Adipose tissue (tissue), 3 donors: ENCODE data around the gene CD82. TPM values are rescaled to one million over a fixed set of nuclear protein-coding genes. Genes with fewer than 3 reads are reported as not detected.

Source experiments
- H3K27ac ChIP-seq: one replicate; pipeline ENCODE4 v1.5.1; 2013; ENCODE audit warnings: low read depth, low read length
- WGBS, 3 donors: extraction: QIAGEN DNeasy Blood & Tissue Kit; methylation state at CpG; one replicate each; pipeline ENCODE4 v1.1.7; 2013; 5-methylcytosine and 5-hydroxymethylcytosine counted together
- polyA plus RNA-seq, 3 donors: library from polyadenylated mRNA; stranded (reverse); fragments of 200-250 nt; gene quantifications; one replicate each; pipeline ENCODE4 v1.2.3, GENCODE V29; 2013
- donor health status: healthy with polysubstance abuse.
- donor health status: Bipolar disorder and iron deficiency.
- donor health status: healthy.

The CD82 gene, protein sequence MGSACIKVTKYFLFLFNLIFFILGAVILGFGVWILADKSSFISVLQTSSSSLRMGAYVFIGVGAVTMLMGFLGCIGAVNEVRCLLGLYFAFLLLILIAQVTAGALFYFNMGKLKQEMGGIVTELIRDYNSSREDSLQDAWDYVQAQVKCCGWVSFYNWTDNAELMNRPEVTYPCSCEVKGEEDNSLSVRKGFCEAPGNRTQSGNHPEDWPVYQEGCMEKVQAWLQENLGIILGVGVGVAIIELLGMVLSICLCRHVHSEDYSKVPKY
- polyA plus RNA-seq, result 10 to 100 TPM; 17.4 to 31.7 (median 30.1) TPM

DNA sequence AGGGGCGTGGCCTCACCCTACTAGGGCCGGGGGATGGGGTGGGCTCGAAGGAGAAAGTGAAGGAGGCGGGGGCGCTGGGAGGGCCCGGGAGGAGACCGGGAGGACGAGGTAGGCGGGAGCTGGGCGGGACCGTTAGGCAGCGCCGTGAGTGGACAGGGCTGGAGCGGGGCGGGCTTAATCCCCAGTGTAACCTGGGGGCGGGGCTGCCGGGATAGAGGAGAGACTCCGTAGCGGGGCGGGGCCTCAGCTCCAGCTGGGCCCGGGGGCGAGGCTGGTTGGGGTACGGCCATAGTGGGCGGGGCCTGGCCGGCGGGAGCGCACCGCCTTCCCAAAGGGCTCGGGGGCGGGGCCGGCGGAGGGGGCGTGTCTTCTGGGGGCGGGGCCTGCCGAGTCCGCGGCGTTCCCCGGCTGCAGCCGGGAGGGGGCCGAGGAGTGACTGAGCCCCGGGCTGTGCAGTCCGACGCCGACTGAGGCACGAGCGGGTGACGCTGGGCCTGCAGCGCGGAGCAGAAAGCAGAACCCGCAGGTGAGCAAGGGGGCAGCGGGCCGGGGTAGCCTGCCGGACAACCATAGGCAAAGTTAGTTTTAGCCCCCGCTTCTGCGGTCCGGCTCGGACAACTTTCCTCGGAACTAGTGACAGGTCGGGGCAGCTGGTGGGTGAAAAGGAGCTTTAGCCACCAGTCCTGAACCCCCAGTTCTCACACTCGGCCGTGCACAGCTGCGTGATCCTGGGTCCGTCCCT, at the start of gene CD82:
Gene CD82 (plus strand): TSS at position 453 of the 742 bp plus-strand sequence. CDS start 29,000 bp downstream, outside the sequence.
- 1 to 2% (median 2%) methylated on average over 39 to 64 of the region's 64 CpGs for WGBS, 3 donors
- H3K27ac ChIP-seq, result no peak within 1 kb of the TSS

DNA sequence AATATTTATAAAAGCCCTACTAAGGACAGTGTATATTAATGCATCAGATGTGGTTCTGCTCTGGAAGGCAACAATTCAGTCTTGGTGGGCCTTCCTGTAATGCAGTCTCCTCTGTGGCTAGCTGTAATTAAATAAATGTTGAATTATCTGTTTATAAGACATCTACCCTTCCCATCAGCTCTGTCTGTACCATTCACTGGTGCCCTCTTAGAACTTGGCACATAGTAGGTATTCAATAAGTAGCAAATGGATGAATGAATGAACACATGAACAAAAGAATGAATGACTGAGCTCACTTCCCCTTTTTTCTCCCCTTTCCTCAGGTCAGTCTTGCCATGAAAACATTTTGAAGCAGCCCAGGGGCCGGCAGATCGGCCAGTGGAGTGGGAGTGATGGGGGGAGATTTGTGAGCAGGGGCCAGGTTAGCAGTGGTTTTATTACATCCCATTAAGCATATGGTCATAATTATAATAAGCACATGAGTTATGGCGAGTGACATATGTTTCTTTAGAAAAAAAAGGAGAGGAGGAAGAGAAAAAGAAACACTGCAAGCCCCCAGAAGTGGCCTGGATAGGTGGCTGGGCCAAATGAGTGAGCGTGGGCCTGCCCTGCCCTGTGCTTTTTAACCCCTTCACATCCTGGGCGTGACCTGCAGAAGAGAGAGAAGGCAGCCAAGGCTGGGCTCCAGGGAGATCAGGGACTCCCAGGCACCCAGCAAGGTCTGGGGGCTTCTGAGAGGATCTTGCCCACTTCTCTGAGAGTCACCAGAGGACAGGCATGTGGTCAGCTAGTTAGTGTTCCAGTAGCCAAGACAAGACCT, 48.6 kb upstream of the CD82 start:
- WGBS, 3 donors, result 73 to 85% (median 83%) methylated on average over 5 of the region's 5 CpGs
- no peak overlapping the region for H3K27ac ChIP-seq

DNA sequence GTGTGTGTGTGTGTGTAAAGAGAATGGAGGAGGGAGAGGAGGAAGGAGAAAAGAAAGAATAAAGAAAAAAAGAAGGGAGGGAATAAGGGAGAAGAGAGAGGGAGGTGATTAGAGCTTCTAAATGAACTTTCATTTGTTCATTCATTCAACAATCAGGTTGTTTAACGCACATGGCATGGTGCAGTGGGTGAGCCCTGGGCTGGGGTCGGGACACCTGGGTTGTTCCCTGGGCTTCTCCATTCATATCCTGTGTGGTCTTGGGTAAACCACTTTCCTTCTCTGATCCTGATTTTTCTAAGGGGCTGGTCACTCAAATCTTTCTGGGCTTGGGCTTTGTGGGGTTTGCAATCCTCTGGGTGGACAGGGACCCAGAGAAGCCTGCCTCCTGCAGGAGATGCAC, 47.9 kb upstream of the CD82 start:
- H3K27ac ChIP-seq, result no peak overlapping the region
- WGBS, 3 donors, result 68 to 91% (median 85%) methylated on average over 2 of the region's 2 CpGs

DNA sequence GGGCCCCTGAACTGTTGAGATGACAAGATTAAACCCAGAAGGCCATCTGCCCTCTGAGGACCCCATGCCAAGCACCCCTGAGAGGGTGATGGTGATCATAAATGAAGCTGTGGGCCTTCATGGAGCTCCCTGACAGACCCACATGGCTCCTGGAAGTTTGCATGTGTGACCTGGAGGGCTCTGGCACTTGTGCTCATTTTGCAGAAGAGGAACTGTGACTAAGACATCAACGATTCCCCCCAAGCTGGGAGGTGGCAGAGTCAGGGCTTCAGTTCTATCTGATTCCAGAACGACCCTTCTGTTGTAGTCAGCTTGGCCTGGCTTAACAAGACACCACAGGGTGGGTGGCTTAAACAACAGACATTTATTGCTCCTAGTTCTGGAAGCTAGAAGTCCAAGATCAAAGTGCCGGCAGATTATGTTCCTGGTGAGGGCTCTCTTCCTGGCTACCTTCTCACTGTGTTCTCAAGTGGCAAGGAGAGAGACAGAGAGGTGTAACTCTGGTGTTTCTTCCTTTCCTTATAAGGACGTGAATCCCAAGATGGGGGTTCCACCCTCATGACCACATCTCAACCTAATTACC, 46.4 kb upstream of the CD82 start:
- no peak overlapping the region for H3K27ac ChIP-seq
- 69 to 81% (median 75%) methylated on average over 4 of the region's 4 CpGs for WGBS, 3 donors

DNA sequence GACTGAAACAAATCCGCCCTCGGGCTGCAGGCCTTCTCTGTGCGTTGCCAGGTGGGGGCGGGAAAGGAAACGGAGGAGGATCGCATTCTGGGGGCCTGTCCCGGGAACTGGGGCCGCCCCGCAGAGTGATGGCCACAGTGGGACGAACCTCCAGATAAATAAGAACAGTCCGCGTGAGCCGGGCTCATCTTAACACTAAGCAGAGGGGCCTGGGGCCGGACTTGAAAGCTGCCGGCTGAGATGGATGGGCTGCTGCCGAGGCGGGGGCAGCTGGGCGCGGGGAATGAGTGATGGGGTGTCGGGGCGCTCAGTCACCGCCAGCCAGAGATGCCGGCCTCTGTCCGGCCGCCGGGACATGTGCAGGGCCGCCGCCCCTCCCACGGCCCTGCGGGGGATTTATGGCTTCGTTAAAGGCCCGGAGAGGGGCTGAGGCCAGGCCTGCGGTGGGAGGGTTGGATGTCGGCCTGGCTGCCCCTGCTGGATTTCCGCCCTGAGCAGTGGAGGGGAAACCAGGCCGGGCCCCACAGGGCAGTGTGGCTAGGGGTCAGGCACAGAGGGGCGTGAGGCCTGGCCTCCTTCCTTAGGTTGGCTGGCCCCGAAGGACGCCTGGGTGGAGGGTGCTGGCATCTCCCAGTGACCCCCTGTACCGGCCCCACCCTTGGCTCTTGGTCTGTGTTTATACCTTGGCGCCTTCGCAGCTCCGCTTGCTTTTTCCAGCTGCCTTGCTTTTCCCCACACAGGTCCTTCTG, 45.3 kb upstream of the CD82 start:
- 30 to 53% (median 31%) methylated on average over 42 to 43 of the region's 43 CpGs for WGBS, 3 donors
- H3K27ac ChIP-seq, result no peak overlapping the region

DNA sequence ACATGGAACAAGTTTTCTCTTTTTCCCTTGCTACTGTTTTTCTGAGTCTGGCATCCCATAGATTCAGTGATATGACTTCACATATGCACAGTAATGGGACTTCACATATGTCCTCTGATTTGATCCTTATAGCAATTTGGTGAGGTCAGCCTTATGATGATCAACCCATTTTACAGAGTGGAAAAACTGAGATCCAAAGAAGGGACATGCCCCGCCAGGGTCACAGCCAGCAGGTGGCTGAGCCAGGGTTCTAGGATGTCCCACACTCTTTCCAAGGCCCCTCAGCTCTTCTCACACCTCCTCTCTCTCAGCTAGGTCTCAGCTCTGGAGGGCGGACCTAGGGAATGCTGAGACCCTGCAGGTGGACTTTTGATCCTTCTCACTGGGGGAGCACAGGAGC, 44.3 kb upstream of the CD82 start:
- no peak overlapping the region for H3K27ac ChIP-seq

DNA sequence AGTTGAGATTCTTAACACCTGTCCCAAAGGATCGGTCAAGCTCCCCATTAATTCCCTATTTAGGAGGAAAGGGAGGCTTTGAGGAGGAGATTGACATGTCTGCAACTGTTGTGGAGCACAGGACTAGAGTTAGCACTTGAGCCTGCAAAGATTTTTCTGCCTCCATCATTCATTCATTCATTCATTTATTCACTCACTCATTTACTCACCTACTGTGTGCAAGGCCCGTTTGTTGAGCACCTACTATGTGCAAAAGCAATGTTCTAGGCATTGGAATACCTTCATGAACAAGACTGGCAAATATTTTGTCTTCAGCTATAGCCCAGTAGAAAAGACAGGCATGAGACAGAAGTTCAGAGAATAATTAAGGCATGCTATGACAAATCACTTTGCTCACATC, 43.2 kb upstream of the CD82 start:
- 25 to 58% (median 54%) methylated on average over 2 of the region's 2 CpGs for WGBS, 3 donors
- no peak overlapping the region for H3K27ac ChIP-seq

More for the DNA sequence above, 44.3 kb upstream of the CD82 start:
- 81 to 100% (median 96%) methylated on average over 2 of the region's 2 CpGs for WGBS, 3 donors

DNA sequence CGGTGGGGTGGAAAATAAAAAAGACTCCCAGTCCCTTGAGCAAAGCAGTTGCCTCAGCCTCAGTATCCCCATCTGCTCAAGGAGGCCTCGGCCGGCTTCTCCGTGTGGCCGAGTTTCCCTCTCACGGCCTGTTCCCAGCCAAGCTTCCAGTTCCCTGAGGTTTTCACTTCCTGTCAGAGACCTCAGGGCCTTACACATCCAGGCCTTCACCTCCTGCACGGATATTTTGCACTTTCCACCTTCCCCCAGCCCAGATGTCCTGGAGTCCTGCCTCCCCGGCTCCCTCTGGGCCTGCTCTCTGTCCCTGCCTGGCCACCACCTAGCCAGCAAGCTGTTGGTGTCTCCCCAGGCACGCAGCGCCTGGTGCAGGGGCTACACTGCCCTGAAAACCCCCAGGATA, 41.1 kb upstream of the CD82 start:
- H3K27ac ChIP-seq, result no peak overlapping the region
- 63 to 79% (median 76%) methylated on average over 10 of the region's 10 CpGs for WGBS, 3 donors

DNA sequence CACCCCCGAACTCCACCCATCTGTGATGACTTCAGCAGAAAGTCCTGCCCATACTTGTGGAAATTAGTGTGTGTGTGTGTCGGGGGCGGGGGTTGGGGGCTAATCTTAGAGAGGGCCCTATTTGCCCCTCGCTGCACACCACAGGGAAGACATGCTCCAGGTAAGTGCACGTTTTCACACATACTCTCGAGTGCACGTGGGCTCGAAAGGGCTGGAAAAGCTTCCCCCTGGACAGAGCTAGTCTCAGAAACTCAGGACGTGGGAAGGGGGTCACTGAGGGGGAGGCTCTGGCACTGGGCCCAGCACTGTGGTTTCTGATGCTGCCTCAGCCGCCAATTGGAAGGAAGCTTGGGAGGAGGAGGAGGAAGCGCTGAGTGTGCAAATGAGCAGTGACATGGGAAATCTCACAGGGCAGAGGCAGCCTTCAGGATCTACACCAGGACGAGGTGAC, 40.7 kb upstream of the CD82 start:
- no peak overlapping the region for H3K27ac ChIP-seq
- 55 to 70% (median 64%) methylated on average over 12 of the region's 12 CpGs for WGBS, 3 donors

DNA sequence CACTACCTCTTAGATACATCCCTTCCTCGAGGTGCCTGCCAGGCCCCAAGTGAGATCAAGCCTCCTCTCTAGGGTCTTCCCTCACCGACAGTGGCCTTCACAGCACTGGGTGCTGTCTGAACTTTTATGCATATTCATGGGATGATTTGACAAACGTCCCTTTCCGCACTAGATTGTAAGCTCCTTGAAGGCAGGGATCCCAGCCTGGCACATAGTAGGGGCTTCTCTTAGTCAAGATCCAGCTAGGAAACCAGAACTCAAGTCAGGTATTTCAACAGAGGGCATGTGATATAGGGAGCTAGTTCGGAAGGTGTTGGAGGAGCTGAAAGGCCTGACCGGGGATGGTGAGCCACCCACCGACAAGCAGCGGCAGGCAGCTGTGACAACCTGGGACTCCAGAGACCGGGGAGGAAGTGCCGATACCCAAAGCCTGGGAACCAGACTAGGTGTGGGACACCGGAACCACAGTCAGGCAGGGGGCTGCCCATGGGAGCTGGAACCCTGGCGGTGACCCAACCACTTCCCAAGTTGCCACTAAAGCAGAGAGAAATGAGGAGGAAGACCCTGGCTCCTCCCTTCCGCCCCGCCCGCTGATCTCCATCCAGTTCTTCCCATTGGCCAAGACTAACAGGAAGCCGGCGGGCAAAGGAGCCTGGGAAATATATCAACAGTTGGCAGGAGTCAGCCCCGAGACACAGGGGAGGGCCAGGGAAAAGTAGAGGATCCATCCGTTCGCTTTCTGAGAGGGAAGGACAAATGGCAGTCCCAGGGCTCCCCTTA, 39.8 kb upstream of the CD82 start:
- 88 to 89% (median 89%) methylated on average over 20 of the region's 20 CpGs for WGBS, 3 donors

DNA sequence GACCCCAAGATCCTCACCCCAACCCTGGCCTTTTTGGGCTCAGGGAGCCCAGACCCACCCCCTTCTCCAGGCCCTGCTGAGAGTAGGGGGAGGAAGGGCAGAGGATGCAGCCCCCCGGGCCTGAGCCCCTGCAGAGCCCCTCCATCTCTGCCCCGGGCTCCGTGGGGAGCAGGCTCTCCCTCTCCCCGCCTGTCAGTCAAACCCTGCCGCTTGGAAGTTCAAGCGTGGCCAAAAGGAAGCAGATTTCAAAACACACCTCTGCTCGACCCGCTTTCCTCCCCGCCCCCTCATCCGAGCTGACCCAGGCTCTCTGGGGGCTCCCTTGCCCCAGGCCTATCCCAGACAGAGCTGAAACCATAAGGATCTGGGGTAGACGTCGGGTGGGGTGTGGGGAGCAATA, 39.0 kb upstream of the CD82 start:
- 52 to 68% (median 56%) methylated on average over 11 to 12 of the region's 12 CpGs for WGBS, 3 donors

More for the DNA sequence above, 39.8 kb upstream of the CD82 start:
- no peak overlapping the region for H3K27ac ChIP-seq

DNA sequence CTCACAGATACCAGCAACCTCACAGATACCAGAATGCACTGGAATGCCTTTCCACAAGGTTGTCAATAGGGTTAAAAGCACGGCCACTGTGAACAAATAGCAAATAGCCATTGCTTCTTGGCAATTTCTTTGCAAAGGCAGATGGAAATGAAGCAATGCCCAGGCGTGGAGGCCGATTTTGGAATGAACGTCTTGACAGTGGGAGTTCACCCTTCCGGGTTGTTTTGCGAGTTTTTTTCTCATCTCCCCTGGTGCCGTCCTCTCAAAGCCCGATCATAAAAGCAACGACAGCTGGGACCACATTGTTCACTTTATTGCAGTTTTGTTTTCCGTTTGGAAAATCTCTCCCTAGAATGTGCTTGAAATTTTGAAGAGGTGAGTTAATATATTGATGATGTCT, 38.0 kb upstream of the CD82 start:
- WGBS, 3 donors, result 55 to 68% (median 56%) methylated on average over 10 of the region's 10 CpGs
- no peak overlapping the region for H3K27ac ChIP-seq

More for the DNA sequence above, 39.0 kb upstream of the CD82 start:
- H3K27ac ChIP-seq, result no peak overlapping the region

DNA sequence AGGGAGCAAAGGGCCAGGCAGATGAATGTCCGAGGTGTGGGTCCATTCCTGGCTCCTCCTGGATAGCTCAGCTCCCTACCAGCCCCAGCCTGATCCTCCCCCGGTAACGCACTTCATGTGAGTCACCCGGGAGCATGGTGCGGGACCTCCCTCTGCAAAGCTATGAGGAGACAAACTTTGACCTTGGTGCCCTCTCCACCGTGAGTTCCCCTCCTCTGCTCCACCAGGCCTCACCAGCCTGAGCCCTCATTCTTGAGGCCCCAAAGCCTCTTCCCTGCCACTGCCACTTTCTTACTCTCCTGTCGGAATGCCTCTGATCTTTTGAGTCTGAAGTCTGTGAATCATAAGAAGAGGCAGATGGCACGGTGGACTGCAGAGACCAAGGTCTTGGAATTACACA, 37.4 kb upstream of the CD82 start:
- 61 to 83% (median 79%) methylated on average over 8 of the region's 8 CpGs for WGBS, 3 donors
- H3K27ac ChIP-seq, result no peak overlapping the region

DNA sequence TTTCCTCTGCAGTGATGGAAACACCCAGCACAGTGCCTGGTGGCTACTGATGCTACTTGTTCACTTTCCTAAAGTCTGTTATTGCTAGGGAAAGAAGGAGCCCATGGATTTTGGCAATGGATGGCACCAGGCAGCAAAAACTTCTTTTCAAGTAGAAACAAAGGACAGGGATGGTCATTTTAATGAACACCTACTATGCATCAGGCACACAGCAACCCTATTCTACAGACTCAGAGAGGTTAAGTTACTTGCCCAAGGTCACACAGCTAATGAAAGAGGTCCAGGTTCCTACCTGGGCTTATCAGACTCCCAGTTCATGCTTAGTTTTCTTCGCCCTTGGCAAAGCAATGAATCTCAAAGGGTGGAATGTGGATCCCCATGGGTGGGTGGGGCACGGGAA, 36.9 kb upstream of the CD82 start:
- no peak overlapping the region for H3K27ac ChIP-seq
- WGBS, 3 donors, result 70 to 99% (median 94%) methylated on average over 2 of the region's 2 CpGs

DNA sequence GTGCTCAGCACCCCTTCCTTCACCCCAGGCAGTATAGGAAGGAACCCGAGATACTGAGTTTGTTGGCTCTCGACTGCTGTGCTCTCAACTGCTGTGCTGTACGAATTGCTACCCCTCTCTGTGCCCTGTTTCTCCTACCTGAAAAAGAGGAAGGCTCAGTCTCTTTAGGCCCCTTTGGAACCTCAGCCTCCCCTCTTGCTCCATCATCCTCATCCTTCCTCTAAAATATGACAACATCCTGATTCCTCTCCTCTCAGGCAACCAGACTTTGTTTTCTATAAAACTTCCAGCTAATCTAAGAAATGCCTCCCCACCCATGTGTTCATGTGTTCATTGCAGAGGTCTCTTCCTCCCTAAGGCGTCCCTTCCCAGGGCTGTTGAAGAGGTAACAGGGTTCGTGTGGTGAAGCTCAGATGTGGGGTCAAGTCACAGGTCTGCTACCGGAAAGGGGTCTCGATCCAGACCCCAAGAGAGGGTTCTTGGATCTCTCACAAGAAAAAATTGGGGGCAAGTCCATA, 35.5 kb upstream of the CD82 start:
- no peak overlapping the region for H3K27ac ChIP-seq
- 80 to 86% (median 85%) methylated on average over 7 of the region's 7 CpGs for WGBS, 3 donors

DNA sequence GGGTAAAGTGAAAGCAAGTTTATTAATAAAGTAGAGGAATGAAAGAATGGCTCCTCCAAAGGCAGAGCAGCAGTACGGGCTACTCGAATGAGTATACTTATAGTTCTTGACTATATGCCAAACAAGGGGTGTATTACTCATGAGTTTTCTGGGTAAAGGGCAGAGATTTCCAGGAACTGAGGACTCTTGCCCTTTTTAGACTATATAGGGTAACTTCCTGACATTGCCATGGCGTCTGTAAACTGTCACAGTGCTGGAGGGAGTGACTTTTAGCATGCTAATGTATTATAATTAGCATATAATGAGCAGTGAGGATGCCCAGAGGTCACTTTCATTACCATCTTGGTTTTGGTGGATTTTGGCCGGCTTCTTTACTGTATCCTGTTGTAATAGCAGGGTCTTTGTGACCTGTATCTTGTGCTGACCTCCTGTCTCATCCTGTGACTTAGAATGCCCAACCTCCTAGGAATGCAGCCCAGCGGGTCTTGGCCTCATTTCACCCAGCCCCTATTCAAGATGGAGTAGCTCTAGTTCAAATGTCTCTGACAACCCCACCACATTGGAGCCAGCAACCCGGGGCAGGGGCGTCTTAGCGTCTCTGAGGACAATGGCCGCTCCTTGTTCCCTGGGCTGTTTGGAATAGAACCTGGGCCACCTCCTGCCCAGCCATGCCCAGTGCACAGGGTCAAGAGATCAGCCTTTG, 34.9 kb upstream of the CD82 start:
- no peak overlapping the region for H3K27ac ChIP-seq
- 68 to 74% (median 71%) methylated on average over 9 of the region's 9 CpGs for WGBS, 3 donors
